ENCODE data around the gene TSPAN32.
"Not testable (repeated sequence)": the region's sequence is repeated elsewhere in the genome, so short reads cannot be mapped to it uniquely, and the experiment has no call there.

Gene TSPAN32

GRCh38 chr11:2316963-2317244 is 15.1 kb downstream of the TSPAN32 start:
- DNase-seq, result no peak

GRCh38 chr11:2317354-2318050 is 15.7 kb downstream of the TSPAN32 start:
- DNase-seq, result no peak

GRCh38 chr11:2318123-2318522 is 16.3 kb downstream of the TSPAN32 start:
- DNase-seq, result no peak

GRCh38 chr11:2318707-2319106 is 16.9 kb downstream of the TSPAN32 start:
- DNase-seq, result no peak

GRCh38 chr11:2319791-2320472 is 18.1 kb downstream of the TSPAN32 start:
- DNase-seq, result no peak

- DNase-seq, result no peak
Measured at GRCh38 chr11:2320568-2321310, 18.9 kb downstream of the TSPAN32 start.

GRCh38 chr11:2321311-2321683 is 19.5 kb downstream of the TSPAN32 start:
- no peak for DNase-seq

- no peak for DNase-seq
Measured at GRCh38 chr11:2325123-2325522, 23.3 kb downstream of the TSPAN32 start.

GRCh38 chr11:2325719-2326118 is 23.9 kb downstream of the TSPAN32 start:
- no peak for DNase-seq

- no peak for DNase-seq
Measured at GRCh38 chr11:2327032-2327431, 25.2 kb downstream of the TSPAN32 start.

- DNase-seq, result no peak
Measured at GRCh38 chr11:2328021-2328420, 26.2 kb downstream of the TSPAN32 start.

GRCh38 chr11:2328656-2329354 is 27.0 kb downstream of the TSPAN32 start:
- no peak for DNase-seq

GRCh38 chr11:2329551-2329950 is 27.7 kb downstream of the TSPAN32 start:
- no peak for DNase-seq

GRCh38 chr11:2330696-2331095 is 28.9 kb downstream of the TSPAN32 start:
- DNase-seq, result no peak

- DNase-seq, result no peak
Measured at GRCh38 chr11:2331404-2331803, 29.6 kb downstream of the TSPAN32 start.

- DNase-seq, result not testable (repeated sequence)
Measured at GRCh38 chr11:2332569-2332968, 30.8 kb downstream of the TSPAN32 start.

- DNase-seq, result not testable (repeated sequence)
Measured at GRCh38 chr11:2333486-2334205, 31.8 kb downstream of the TSPAN32 start.

GRCh38 chr11:2335286-2335685 is 33.5 kb downstream of the TSPAN32 start:
- not testable (repeated sequence) for DNase-seq

GRCh38 chr11:2338760-2339159 is 36.9 kb downstream of the TSPAN32 start:
- not testable (repeated sequence) for DNase-seq

- no peak for DNase-seq
Measured at GRCh38 chr11:2342557-2342956, 40.7 kb downstream of the TSPAN32 start.

GRCh38 chr11:2342981-2343380 is 41.2 kb downstream of the TSPAN32 start:
- no peak for DNase-seq

- DNase-seq, result no peak
Measured at GRCh38 chr11:2343502-2343901, 41.7 kb downstream of the TSPAN32 start.

GRCh38 chr11:2345050-2345449 is 43.2 kb downstream of the TSPAN32 start:
- DNase-seq, result no peak

Data from activated CD4-positive, alpha-beta T cell treated with anti-CD3 and anti-CD28 coated beads, Interleukin-2, Interleukin-6, amounts not matched to agents 100 ng/mL and 50 ng/mL, durations not matched to agents 16 hours and 8 hours (primary cell).